ENCODE results near the gene PLIN3. TPM values are rescaled to one million over a fixed set of nuclear protein-coding genes. Genes with fewer than 3 reads are reported as not detected.
"Not testable (repeated sequence)": the region's sequence is repeated elsewhere in the genome, so short reads cannot be mapped to it uniquely, and the experiment has no call there.

PLIN3 gene
- total RNA-seq, 2 experiments from 2014 or later, result 81.3 to 115 TPM

DNA sequence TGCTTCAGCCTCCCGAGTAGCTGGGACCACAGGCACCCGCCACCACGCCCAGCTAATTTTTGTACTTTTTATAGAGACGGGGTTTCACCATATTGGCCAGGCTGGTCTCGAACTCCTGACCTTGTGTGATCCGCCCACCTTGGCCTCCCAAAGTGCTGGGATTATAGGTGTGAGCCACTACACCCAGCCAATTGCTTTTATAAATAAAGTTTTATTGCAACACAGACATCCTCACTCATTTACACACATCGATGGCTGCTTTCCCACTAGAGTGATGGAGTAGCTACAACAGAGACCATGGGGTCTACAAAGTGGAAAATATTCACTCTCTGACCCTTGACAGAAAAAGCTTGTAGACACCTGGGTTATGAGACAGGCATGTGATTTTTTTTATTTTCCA lies 45.1 kb downstream of the PLIN3 start:
- intact Hi-C loops (cut with micrococcal nuclease; ENCODE audit: unreplicated experiment); H3K4me2 ChIP-seq (ENCODE audit: low read length); CTCF ChIA-PET (ENCODE audit: unreplicated experiment); H4K20me1 ChIP-seq (ENCODE audit: insufficient read depth, low read length); H3K4me3 ChIP-seq (ENCODE audit: low read depth, low read length, poor library complexity, severe bottlenecking); H2AFZ ChIP-seq (ENCODE audit: low read length); H3K9me3 ChIP-seq (ENCODE audit: low read length); H3K9me2 ChIP-seq (ENCODE audit: insufficient read depth, low read length); H3K27ac ChIP-seq (ENCODE audit: low read depth, low read length, poor library complexity, severe bottlenecking); H3K4me1 ChIP-seq (ENCODE audit: insufficient read depth, low read length, poor library complexity, severe bottlenecking); BruUV-seq (replicated peaks); DNase-seq (ENCODE audit: low spot score): not testable (repeated sequence)
- Histone ChIP-seq H3K79me2 (ENCODE audit: insufficient read depth, low read depth, low read length) (peaks cover 55% of the 10 kb centered on the region), H3K36me3 (ENCODE audit: insufficient read depth, low read length) (peaks cover 65% of the 10 kb centered on the region)
- POLR2A ChIA-PET, result interaction anchor here (1.0 kb wide), 1 partner anchor 18 kb away, joined by 4 read pairs; no protein-coding TSS in a partner anchor

DNA sequence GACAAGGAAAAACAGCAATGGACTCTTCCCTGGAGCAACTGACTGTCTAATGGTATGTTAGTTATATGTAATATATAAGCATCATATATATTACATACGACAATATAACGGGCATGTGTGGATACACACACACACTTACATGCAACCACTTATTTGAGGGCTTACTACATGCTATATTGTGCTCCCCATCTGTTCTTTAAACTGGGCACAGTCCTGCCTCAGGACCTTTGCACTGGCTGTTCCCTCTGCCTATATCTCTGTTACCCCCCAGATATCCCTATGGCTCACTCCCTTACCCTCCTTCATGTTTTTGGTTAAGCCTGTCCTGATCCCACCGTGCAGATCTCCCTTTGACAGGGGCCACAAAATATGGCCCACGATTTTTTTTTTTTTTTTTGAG lies 46.2 kb downstream of the PLIN3 start:
- Histone ChIP-seq H3K36me3 (ENCODE audit: insufficient read depth, low read length) (peaks cover 72% of the 10 kb centered on the region), H3K79me2 (ENCODE audit: insufficient read depth, low read depth, low read length) (peaks cover 47% of the 10 kb centered on the region), H3K4me3 (ENCODE audit: low read depth, low read length, poor library complexity, severe bottlenecking) (no peak overlapping the region), H4K20me1 (ENCODE audit: insufficient read depth, low read length) (no peaks in the 10 kb centered on the region), H3K27ac (ENCODE audit: low read depth, low read length, poor library complexity, severe bottlenecking) (no peak overlapping the region), H3K4me1 (ENCODE audit: insufficient read depth, low read length, poor library complexity, severe bottlenecking) (peaks cover under 1% of the 10 kb centered on the region), H3K9me3 (ENCODE audit: low read length) (no peaks in the 10 kb centered on the region), H2AFZ (ENCODE audit: low read length) (no peak overlapping the region), H3K9me2 (ENCODE audit: insufficient read depth, low read length) (no peaks in the 10 kb centered on the region), H3K4me2 (ENCODE audit: low read length) (no peak overlapping the region)
- ChIA-PET CTCF (ENCODE audit: unreplicated experiment) (no interaction called here), POLR2A (no interaction called here)
- TF ChIP-seq, protein P1, sequence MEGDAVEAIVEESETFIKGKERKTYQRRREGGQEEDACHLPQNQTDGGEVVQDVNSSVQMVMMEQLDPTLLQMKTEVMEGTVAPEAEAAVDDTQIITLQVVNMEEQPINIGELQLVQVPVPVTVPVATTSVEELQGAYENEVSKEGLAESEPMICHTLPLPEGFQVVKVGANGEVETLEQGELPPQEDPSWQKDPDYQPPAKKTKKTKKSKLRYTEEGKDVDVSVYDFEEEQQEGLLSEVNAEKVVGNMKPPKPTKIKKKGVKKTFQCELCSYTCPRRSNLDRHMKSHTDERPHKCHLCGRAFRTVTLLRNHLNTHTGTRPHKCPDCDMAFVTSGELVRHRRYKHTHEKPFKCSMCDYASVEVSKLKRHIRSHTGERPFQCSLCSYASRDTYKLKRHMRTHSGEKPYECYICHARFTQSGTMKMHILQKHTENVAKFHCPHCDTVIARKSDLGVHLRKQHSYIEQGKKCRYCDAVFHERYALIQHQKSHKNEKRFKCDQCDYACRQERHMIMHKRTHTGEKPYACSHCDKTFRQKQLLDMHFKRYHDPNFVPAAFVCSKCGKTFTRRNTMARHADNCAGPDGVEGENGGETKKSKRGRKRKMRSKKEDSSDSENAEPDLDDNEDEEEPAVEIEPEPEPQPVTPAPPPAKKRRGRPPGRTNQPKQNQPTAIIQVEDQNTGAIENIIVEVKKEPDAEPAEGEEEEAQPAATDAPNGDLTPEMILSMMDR (conservative IDR thresholded peaks at IDR 0.05; ENCODE audit: low read length), result no peak
- no peak for TF ChIP-seq EZH2phosphoT487 (IDR thresholded peaks at IDR 0.05; ENCODE audit: borderline replicate concordance, low read depth, low read length)
- no TSS peak for BruUV-seq (replicated peaks)
- intact Hi-C loops (cut with micrococcal nuclease; ENCODE audit: unreplicated experiment), result no loop called here
- DNase-seq (ENCODE audit: low spot score), result no peak

DNA sequence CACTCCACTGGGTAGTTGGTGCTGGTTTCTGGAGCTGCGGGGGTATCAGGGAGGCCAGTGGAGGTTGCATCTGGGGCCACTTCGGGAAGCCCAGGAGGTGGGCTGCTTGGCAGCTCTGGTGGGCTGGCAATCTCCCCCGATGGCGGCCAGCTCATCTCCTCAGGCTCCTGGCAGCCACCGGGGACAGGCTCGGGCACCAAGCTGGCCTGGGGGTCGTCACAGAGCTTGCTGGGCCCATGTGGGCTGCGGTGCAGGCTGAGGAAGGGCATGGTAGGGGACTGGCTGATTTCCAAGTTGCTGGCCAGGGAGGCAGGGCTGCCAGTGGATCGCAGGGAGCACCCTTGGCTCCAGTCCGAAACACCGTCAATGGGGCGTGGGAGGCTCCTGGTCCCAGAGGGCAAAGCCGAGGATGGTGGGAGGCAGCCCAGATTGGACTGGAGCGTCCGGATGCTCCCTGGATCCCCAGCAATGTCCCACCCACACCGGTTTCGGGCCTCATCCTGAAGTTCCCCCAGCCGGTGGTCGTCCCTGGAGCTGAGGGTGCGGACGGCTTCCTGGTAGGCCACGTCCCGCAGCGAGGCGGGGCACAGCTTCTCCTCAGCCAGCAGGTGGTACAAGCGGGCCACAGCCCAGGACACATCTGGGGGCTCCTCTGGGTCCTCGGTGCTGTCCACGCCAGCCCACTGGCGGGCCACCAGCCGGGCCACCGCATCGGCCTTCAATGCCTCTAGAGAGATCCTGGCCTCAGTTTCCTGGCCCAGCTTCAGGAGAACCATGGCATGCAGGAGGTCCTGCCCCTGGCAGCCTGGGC lies 49.8 kb downstream of the PLIN3 start:
- H2AFZ ChIP-seq (ENCODE audit: low read length), result no peak overlapping the region
- H3K4me2 ChIP-seq (ENCODE audit: low read length), result no peak overlapping the region
- ChIA-PET CTCF (ENCODE audit: unreplicated experiment) (no interaction called here), POLR2A (no interaction called here)
- TF ChIP-seq, protein P1 (conservative IDR thresholded peaks at IDR 0.05; ENCODE audit: low read length), result no peak
- no peak for TF ChIP-seq EZH2phosphoT487 (IDR thresholded peaks at IDR 0.05; ENCODE audit: borderline replicate concordance, low read depth, low read length)
- no peaks in the 10 kb centered on the region for H4K20me1 ChIP-seq (ENCODE audit: insufficient read depth, low read length)
- H3K27ac ChIP-seq (ENCODE audit: low read depth, low read length, poor library complexity, severe bottlenecking), result no peak overlapping the region
- peaks cover 14% of the 10 kb centered on the region; the same call in 1 of the 2 replicates for H3K79me2 ChIP-seq (ENCODE audit: insufficient read depth, low read depth, low read length)
- no peak for DNase-seq (ENCODE audit: low spot score)
- peaks cover 15% of the 10 kb centered on the region for H3K4me1 ChIP-seq (ENCODE audit: insufficient read depth, low read length, poor library complexity, severe bottlenecking)
- BruUV-seq (replicated peaks), result no TSS peak
- H3K9me2 ChIP-seq (ENCODE audit: insufficient read depth, low read length), result no peaks in the 10 kb centered on the region
- H3K9me3 ChIP-seq (ENCODE audit: low read length), result no peaks in the 10 kb centered on the region
- intact Hi-C loops (cut with micrococcal nuclease; ENCODE audit: unreplicated experiment), result no loop called here
- peaks cover 65% of the 10 kb centered on the region for H3K36me3 ChIP-seq (ENCODE audit: insufficient read depth, low read length)
- H3K4me3 ChIP-seq (ENCODE audit: low read depth, low read length, poor library complexity, severe bottlenecking), result no peak overlapping the region
